ENCODE data around the gene KIF26B. TPM values are rescaled to one million over a fixed set of nuclear protein-coding genes. Genes with fewer than 3 reads are reported as not detected.

KIF26B gene
- total RNA-seq, 1 donor from 2014 or later = 0.49 TPM

- Histone ChIP-seq H3K27me3 (no peaks in the 10 kb centered on the region), H3K27ac (no peak overlapping the region), H3K9me3 (no peaks in the 10 kb centered on the region), H3K36me3 (no peaks in the 10 kb centered on the region), H3K4me3 (no peak overlapping the region), H3K4me1 (no peaks in the 10 kb centered on the region)
- intact Hi-C loops (cut with DNase I) = no loop called here
- no peak for DNase-seq (ENCODE audit: extremely low spot score in 2 of 2)
- TF ChIP-seq CTCF (IDR thresholded peaks at IDR 0.05) (no peak), POLR2A (IDR thresholded peaks at IDR 0.05) (no peak), POLR2AphosphoS5 (IDR thresholded peaks at IDR 0.05; ENCODE audit: insufficient read depth in 1 of 2, low read depth in 1 of 2) (no peak)
Measured at GRCh38 chr1:245388687-245389086, 233.9 kb downstream of the KIF26B start.

GRCh38 chr1:245389873-245390272 lies 235.1 kb downstream of the KIF26B start:
- Histone ChIP-seq H3K27me3 (no peaks in the 10 kb centered on the region), H3K9me3 (no peaks in the 10 kb centered on the region), H3K27ac (no peak overlapping the region), H3K36me3 (no peaks in the 10 kb centered on the region), H3K4me1 (no peaks in the 10 kb centered on the region), H3K4me3 (no peak overlapping the region)
- no peak for TF ChIP-seq CTCF (IDR thresholded peaks at IDR 0.05)
- no peak for TF ChIP-seq POLR2A (IDR thresholded peaks at IDR 0.05)
- no peak for TF ChIP-seq POLR2AphosphoS5 (IDR thresholded peaks at IDR 0.05; ENCODE audit: insufficient read depth in 1 of 2, low read depth in 1 of 2)
- intact Hi-C loops (cut with DNase I) = no loop called here
- no peak for DNase-seq (ENCODE audit: extremely low spot score in 2 of 2)

- TF ChIP-seq CTCF (IDR thresholded peaks at IDR 0.05) = no peak
- TF ChIP-seq POLR2A (IDR thresholded peaks at IDR 0.05) = no peak
- TF ChIP-seq POLR2AphosphoS5 (IDR thresholded peaks at IDR 0.05; ENCODE audit: insufficient read depth in 1 of 2, low read depth in 1 of 2) = no peak
- Histone ChIP-seq H3K4me1 (no peaks in the 10 kb centered on the region), H3K27ac (no peak overlapping the region), H3K4me3 (no peak overlapping the region), H3K27me3 (no peaks in the 10 kb centered on the region), H3K9me3 (no peaks in the 10 kb centered on the region), H3K36me3 (no peaks in the 10 kb centered on the region)
- intact Hi-C loops (cut with DNase I) = no loop called here
- no peak for DNase-seq (ENCODE audit: extremely low spot score in 2 of 2)
Measured at GRCh38 chr1:245390975-245391374, 236.2 kb downstream of the KIF26B start.

- no peaks in the 10 kb centered on the region for H3K9me3 ChIP-seq
- intact Hi-C loops (cut with DNase I) = no loop called here
- no peak for DNase-seq (ENCODE audit: extremely low spot score in 2 of 2)
Measured at GRCh38 chr1:245393694-245394093, 238.9 kb downstream of the KIF26B start.

GRCh38 chr1:245395680-245396079 lies 240.9 kb downstream of the KIF26B start:
- intact Hi-C loops (cut with DNase I) = no loop called here
- no peak for TF ChIP-seq CTCF (IDR thresholded peaks at IDR 0.05)
- TF ChIP-seq POLR2AphosphoS5 (IDR thresholded peaks at IDR 0.05; ENCODE audit: insufficient read depth in 1 of 2, low read depth in 1 of 2) = no peak
- TF ChIP-seq POLR2A (IDR thresholded peaks at IDR 0.05) = no peak
- no peak overlapping the region for H3K4me3 ChIP-seq
- H3K9me3 ChIP-seq = no peaks in the 10 kb centered on the region
- no peaks in the 10 kb centered on the region for H3K4me1 ChIP-seq
- H3K27me3 ChIP-seq = no peaks in the 10 kb centered on the region
- no peak for DNase-seq (ENCODE audit: extremely low spot score in 2 of 2)
- no peak overlapping the region for H3K27ac ChIP-seq
- H3K36me3 ChIP-seq = no peaks in the 10 kb centered on the region

More at GRCh38 chr1:245393694-245394093, 238.9 kb downstream of the KIF26B start:
- Histone ChIP-seq H3K36me3 (no peaks in the 10 kb centered on the region), H3K27me3 (no peaks in the 10 kb centered on the region), H3K27ac (no peak overlapping the region), H3K4me3 (no peak overlapping the region), H3K4me1 (no peaks in the 10 kb centered on the region)
- no peak for TF ChIP-seq POLR2A (IDR thresholded peaks at IDR 0.05)
- no peak for TF ChIP-seq POLR2AphosphoS5 (IDR thresholded peaks at IDR 0.05; ENCODE audit: insufficient read depth in 1 of 2, low read depth in 1 of 2)
- no peak for TF ChIP-seq CTCF (IDR thresholded peaks at IDR 0.05)
